ENCODE measurements around the gene DNAH10. TPM values are rescaled to one million over a fixed set of nuclear protein-coding genes. Genes with fewer than 3 reads are reported as not detected.
"Not testable (repeated sequence)": the region's sequence is repeated elsewhere in the genome, so short reads cannot be mapped to it uniquely, and the experiment has no call there.

Gene DNAH10
- total RNA-seq, 1 donor from 2014 or later, result 1.2 TPM

DNA sequence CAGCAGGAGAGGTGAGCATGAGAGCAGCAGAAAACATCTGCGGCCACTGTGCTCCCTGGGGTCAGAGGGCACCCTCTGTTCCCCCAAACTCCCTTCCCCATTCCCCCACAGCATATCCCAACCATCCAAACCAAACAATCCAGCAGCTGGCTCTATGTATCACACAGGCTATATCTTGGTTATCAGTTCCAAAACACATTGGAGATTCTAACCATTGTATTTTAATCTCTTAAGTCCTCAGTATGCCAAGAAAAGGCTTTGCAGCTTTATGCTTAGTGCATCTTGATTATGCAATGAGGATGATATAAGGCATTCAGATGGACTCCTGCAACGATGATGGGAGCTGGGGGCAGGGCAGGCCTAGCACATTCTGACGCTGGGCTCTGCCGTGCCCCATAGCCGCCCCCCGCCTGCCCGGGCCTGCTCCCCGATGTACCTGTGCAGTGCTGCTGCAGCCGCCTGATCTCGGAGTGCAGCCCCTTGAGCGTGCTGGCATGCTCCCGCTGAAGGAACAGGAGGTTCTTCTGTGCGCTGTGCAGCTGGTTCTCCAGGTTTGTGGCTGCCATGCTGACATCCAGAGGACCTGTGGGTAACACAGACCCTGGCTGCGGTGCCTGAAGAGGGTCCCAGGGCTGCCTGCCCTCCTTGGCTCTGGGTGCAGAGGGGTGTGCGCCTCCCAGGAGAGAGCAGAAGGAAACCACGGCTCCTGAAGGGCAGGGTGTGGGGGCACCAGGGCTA lies 181.0 kb downstream of the DNAH10 start:
- H3K36me3 Mint-ChIP-seq (ENCODE audit: low read depth), result peaks cover 30% of the 10 kb centered on the region
- peaks cover 4% of the 10 kb centered on the region for H3K9me3 Mint-ChIP-seq (ENCODE audit: low read depth)
- peaks cover 52% of the 10 kb centered on the region for H3K4me1 Mint-ChIP-seq (ENCODE audit: low read depth)
- DNase-seq (ENCODE audit: low spot score), result peak; percentile 87
- H3K4me3 Mint-ChIP-seq (ENCODE audit: unreplicated experiment), result no peak overlapping the region
- TF ChIP-seq, protein P1, sequence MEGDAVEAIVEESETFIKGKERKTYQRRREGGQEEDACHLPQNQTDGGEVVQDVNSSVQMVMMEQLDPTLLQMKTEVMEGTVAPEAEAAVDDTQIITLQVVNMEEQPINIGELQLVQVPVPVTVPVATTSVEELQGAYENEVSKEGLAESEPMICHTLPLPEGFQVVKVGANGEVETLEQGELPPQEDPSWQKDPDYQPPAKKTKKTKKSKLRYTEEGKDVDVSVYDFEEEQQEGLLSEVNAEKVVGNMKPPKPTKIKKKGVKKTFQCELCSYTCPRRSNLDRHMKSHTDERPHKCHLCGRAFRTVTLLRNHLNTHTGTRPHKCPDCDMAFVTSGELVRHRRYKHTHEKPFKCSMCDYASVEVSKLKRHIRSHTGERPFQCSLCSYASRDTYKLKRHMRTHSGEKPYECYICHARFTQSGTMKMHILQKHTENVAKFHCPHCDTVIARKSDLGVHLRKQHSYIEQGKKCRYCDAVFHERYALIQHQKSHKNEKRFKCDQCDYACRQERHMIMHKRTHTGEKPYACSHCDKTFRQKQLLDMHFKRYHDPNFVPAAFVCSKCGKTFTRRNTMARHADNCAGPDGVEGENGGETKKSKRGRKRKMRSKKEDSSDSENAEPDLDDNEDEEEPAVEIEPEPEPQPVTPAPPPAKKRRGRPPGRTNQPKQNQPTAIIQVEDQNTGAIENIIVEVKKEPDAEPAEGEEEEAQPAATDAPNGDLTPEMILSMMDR (IDR thresholded peaks at IDR 0.05), result no peak
- peak overlapping the region; percentile 78 for H3K27ac Mint-ChIP-seq (ENCODE audit: unreplicated experiment)
- no peaks in the 10 kb centered on the region for H3K27me3 Mint-ChIP-seq (ENCODE audit: low read depth)

GRCh38 chr12:123943816-123944215 lies 181.7 kb downstream of the DNAH10 start:
- peaks cover 25% of the 10 kb centered on the region for H3K36me3 Mint-ChIP-seq (ENCODE audit: low read depth)
- H3K4me3 Mint-ChIP-seq (ENCODE audit: unreplicated experiment), result no peak overlapping the region
- TF ChIP-seq, protein P1 (IDR thresholded peaks at IDR 0.05), result no peak
- no peak overlapping the region for H3K27ac Mint-ChIP-seq (ENCODE audit: unreplicated experiment)
- H3K27me3 Mint-ChIP-seq (ENCODE audit: low read depth), result no peaks in the 10 kb centered on the region
- H3K4me1 Mint-ChIP-seq (ENCODE audit: low read depth), result peaks cover 49% of the 10 kb centered on the region
- no peak for DNase-seq (ENCODE audit: low spot score)
- H3K9me3 Mint-ChIP-seq (ENCODE audit: low read depth), result peaks cover 4% of the 10 kb centered on the region

DNA sequence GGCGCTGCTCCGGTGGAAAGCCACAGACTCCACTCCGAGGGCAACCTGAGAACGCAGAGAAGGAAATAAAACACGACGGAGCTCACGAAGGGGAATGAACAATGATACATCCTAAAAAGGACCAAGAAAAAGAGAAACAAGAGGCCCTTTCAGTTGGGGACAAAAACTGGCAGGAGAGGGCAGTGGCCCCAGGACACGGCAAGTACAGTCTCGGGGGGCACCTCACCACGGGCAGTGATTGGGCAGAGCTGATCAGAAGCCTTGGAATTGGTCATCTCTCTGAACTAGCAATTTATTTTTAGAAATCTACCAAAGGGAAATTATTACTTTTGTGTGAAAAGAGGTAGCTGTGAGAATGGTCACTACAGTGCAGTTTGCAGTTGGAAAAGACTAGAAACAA lies 182.6 kb downstream of the DNAH10 start:
- H3K27me3 Mint-ChIP-seq (ENCODE audit: low read depth), result no peaks in the 10 kb centered on the region
- no peak for DNase-seq (ENCODE audit: low spot score)
- peaks cover 21% of the 10 kb centered on the region for H3K36me3 Mint-ChIP-seq (ENCODE audit: low read depth)
- no peak overlapping the region for H3K27ac Mint-ChIP-seq (ENCODE audit: unreplicated experiment)
- H3K4me1 Mint-ChIP-seq (ENCODE audit: low read depth), result peaks cover 49% of the 10 kb centered on the region
- TF ChIP-seq, protein P1 (IDR thresholded peaks at IDR 0.05), result no peak
- H3K9me3 Mint-ChIP-seq (ENCODE audit: low read depth), result peaks cover 4% of the 10 kb centered on the region
- no peak overlapping the region for H3K4me3 Mint-ChIP-seq (ENCODE audit: unreplicated experiment)

- Mint-ChIP-seq H3K4me3 (ENCODE audit: unreplicated experiment) (no peak overlapping the region), H3K36me3 (ENCODE audit: low read depth) (peaks cover 20% of the 10 kb centered on the region), H3K27me3 (ENCODE audit: low read depth) (no peaks in the 10 kb centered on the region), H3K4me1 (ENCODE audit: low read depth) (peaks cover 55% of the 10 kb centered on the region), H3K9me3 (ENCODE audit: low read depth) (peaks cover 4% of the 10 kb centered on the region), H3K27ac (ENCODE audit: unreplicated experiment) (no peak overlapping the region)
- no peak for DNase-seq (ENCODE audit: low spot score)
- TF ChIP-seq, protein P1 (IDR thresholded peaks at IDR 0.05), result no peak
These were observed 183.4 kb downstream of the DNAH10 start for GRCh38 chr12:123945287-123946151.

DNA sequence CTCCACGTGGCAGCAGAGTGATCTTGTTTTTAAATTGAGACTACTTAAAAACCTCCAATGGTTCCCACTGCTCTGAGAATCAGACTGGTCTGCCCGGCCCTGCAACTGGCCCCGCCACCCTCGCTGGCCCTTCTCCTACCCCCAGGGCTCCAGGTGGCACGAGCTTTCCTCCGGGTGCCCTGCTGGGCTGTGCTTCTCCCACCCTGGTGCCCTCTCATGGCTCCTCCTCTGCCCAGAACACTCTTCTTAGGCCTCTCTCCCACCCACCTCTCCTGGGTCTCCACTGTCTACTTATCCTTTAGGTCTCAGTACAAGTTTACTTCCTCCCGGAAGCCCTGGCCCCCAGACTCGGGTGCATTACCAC lies 184.0 kb downstream of the DNAH10 start:
- peak overlapping the region; percentile 54 for H3K27ac Mint-ChIP-seq (ENCODE audit: unreplicated experiment)

DNA sequence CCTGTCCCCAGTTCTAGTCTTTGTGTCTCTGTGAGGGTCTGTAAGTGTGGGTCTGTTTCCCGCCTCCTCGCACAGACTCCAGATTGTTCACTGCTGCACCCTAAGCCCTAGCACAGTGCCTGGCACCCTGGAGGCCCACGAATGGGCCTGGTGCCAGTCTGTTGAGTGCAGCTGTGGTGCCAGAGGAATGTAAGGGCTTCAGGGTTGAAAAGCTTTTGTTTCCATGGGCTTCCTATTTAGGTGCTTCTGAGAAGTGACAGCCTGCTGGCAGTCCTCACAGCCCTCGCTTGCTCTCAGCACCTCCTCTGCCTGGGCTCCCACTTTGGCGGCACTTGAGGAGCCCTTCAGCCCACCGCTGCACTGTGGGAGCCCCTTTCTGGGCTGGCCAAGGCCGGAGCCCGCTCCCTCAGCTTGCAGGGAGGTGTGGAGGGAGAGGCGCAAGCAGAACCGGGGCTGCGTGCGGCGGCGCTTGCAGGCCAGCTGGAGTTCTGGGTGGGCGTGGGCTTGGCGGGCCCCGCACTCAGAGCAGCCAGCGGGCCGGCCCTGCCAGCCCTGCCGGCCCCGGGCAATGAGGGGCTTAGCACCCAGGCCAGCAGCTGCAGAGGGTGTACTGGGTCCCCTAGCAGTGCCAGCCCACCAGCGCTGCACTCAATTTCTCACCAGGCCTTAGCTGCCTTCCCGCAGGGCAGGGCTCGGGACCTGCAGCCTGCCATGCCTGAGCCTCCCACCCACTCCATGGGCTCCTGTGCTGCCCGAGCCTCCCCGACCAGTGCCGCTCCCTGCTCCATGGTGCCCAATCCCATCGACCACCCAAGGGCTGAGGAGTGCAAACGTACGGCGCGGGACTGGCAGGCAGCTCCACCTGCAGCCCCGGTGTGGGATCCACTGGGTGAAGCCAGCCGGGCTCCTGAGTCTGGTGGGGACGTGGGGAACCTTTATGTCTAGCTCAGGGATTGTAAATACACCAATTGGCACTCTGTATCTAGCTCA lies 184.7 kb downstream of the DNAH10 start:
- H3K4me3 Mint-ChIP-seq (ENCODE audit: unreplicated experiment); H3K9me3 Mint-ChIP-seq (ENCODE audit: low read depth); DNase-seq (ENCODE audit: low spot score); H3K27me3 Mint-ChIP-seq (ENCODE audit: low read depth): not testable (repeated sequence)
- H3K36me3 Mint-ChIP-seq (ENCODE audit: low read depth), result peaks cover 13% of the 10 kb centered on the region
- H3K4me1 Mint-ChIP-seq (ENCODE audit: low read depth), result peaks cover 61% of the 10 kb centered on the region
- peak overlapping the region; percentile 54 for H3K27ac Mint-ChIP-seq (ENCODE audit: unreplicated experiment)

More for the DNA sequence above, 184.0 kb downstream of the DNAH10 start:
- Mint-ChIP-seq H3K4me1 (ENCODE audit: low read depth) (peaks cover 62% of the 10 kb centered on the region), H3K27me3 (ENCODE audit: low read depth) (no peaks in the 10 kb centered on the region), H3K36me3 (ENCODE audit: low read depth) (peaks cover 20% of the 10 kb centered on the region), H3K4me3 (ENCODE audit: unreplicated experiment) (no peak overlapping the region), H3K9me3 (ENCODE audit: low read depth) (peaks cover 4% of the 10 kb centered on the region)
- TF ChIP-seq, protein P1 (IDR thresholded peaks at IDR 0.05), result no peak
- DNase-seq (ENCODE audit: low spot score), result no peak

DNA sequence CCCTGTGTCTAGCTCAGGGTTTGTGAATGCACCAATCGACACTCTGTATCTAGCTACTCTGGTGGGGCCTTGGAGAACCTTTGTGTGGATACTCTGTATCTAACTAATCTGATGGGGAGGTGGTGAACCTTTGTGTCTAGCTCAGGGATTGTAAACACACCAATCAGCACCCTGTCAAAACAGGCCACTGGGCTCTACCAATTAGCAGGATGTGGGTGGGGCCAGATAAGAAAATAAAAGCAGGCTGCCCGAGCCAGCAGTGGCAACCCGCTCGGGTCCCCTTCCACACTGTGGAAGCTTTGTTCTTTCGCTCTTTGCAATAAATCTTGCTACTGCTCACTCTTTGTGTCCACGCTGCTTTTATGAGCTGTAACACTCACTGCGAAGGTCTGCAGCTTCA lies 185.4 kb downstream of the DNAH10 start:
- H3K27me3 Mint-ChIP-seq (ENCODE audit: low read depth); H3K4me3 Mint-ChIP-seq (ENCODE audit: unreplicated experiment); H3K9me3 Mint-ChIP-seq (ENCODE audit: low read depth); DNase-seq (ENCODE audit: low spot score); H3K36me3 Mint-ChIP-seq (ENCODE audit: low read depth): not testable (repeated sequence)
- Mint-ChIP-seq H3K4me1 (ENCODE audit: low read depth) (peaks cover 61% of the 10 kb centered on the region), H3K27ac (ENCODE audit: unreplicated experiment) (peak overlapping the region; percentile 54)
